ENCODE data around the gene TNIP3. TPM values are rescaled to one million over a fixed set of nuclear protein-coding genes. Genes with fewer than 3 reads are reported as not detected.

Gene TNIP3
- total RNA-seq, 2 experiments from 2014 or later, result 1.0 TPM; not detected in 1

DNA sequence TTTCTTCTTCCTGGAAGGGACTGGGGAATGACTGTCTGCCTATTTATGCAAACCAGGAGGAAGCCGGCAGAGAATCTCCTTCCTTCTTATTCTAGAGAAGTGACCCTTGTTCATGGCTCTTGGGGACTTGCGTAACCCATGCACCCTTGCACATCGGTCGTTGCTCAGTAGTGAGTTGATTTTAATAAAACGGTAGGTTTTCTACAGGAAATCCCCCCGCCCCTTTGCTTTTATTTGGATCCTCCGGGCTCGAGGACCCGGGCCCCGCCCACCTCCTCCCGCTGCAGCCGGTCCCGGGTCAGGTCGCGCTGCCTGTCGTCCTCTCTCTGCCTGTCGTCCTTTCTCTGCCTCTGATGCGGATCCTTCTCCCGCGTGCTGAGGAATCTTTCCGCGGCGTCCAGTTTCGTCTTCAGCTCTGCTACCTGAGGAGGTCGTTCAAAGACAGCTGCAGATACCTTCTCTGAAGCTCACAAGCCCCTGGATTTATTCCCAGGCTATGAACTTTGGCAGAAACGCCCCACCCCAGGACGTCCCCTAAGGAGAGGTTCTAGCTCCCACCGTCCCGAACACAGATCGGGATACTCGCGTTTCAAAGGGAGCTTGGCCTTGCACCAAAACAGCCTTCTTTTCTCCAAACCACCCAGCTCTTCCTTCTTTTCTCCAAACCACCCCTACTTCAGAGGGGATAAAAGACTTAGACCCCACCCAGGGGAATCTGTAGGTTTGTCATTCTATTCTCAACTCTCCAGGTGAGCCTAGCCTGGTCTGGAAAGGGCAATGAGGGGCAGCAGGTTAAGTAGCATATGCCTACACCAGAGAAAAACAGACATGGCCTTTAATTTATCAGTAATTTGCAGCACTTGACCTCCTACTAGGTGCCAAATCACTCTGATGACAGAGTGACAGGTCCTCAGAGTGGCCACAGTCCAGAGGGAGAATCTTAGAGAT, 7.0 kb downstream of the TNIP3 start:
- ChIA-PET POLR2A (interaction anchor here (0.6 kb wide), 1 partner anchor 814 kb away, joined by 3 read pairs; no protein-coding TSS in a partner anchor), CTCF (ENCODE audit: unreplicated experiment) (no interaction called here)
- no peak for DNase-seq (ENCODE audit: low spot score)
- H3K9me3 ChIP-seq (ENCODE audit: low read length), result no peaks in the 10 kb centered on the region
- TF ChIP-seq, protein P1, sequence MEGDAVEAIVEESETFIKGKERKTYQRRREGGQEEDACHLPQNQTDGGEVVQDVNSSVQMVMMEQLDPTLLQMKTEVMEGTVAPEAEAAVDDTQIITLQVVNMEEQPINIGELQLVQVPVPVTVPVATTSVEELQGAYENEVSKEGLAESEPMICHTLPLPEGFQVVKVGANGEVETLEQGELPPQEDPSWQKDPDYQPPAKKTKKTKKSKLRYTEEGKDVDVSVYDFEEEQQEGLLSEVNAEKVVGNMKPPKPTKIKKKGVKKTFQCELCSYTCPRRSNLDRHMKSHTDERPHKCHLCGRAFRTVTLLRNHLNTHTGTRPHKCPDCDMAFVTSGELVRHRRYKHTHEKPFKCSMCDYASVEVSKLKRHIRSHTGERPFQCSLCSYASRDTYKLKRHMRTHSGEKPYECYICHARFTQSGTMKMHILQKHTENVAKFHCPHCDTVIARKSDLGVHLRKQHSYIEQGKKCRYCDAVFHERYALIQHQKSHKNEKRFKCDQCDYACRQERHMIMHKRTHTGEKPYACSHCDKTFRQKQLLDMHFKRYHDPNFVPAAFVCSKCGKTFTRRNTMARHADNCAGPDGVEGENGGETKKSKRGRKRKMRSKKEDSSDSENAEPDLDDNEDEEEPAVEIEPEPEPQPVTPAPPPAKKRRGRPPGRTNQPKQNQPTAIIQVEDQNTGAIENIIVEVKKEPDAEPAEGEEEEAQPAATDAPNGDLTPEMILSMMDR (conservative IDR thresholded peaks at IDR 0.05; ENCODE audit: low read length), result no peak
- intact Hi-C loops (cut with micrococcal nuclease; ENCODE audit: unreplicated experiment), result no loop called here
- no peaks in the 10 kb centered on the region for H4K20me1 ChIP-seq (ENCODE audit: insufficient read depth, low read length)
- no peak overlapping the region for H2AFZ ChIP-seq (ENCODE audit: low read length)
- no peaks in the 10 kb centered on the region for H3K36me3 ChIP-seq (ENCODE audit: insufficient read depth, low read length)
- BruUV-seq (replicated peaks), result no TSS peak
- no peaks in the 10 kb centered on the region for H3K79me2 ChIP-seq (ENCODE audit: insufficient read depth, low read depth, low read length)
- no peak overlapping the region for H3K4me2 ChIP-seq (ENCODE audit: low read length)
- no peaks in the 10 kb centered on the region for H3K9me2 ChIP-seq (ENCODE audit: insufficient read depth, low read length)
- no peak overlapping the region for H3K4me3 ChIP-seq (ENCODE audit: low read depth, low read length, poor library complexity, severe bottlenecking)
- no peaks in the 10 kb centered on the region for H3K4me1 ChIP-seq (ENCODE audit: insufficient read depth, low read length, poor library complexity, severe bottlenecking)
- no peak overlapping the region for H3K27ac ChIP-seq (ENCODE audit: low read depth, low read length, poor library complexity, severe bottlenecking)

DNA sequence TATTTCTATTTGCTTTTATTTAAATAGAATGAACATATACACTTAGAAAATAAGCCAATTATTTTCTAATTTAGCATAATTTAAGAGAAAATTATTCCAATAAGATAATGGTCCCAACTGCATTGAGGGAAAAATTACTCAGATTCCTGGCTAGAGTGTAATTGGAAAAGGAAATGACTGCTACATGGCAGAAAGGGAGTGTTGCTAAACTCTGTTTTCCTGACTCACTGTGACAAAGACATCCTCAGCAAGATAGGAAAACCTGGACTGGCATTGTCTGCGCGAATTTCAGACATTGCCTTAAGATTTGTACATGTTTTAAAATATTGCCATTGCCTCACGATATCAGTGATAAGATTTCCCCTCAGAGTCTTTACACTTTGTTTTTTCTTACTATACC, 8.2 kb downstream of the TNIP3 start:
- H3K9me2 ChIP-seq (ENCODE audit: insufficient read depth, low read length), result no peaks in the 10 kb centered on the region
- ChIA-PET POLR2A (no interaction called here), CTCF (ENCODE audit: unreplicated experiment) (no interaction called here)
- TF ChIP-seq, protein P1 (conservative IDR thresholded peaks at IDR 0.05; ENCODE audit: low read length), result no peak
- no peak for TF ChIP-seq EZH2phosphoT487 (IDR thresholded peaks at IDR 0.05; ENCODE audit: borderline replicate concordance, low read depth, low read length)
- no peaks in the 10 kb centered on the region for H3K9me3 ChIP-seq (ENCODE audit: low read length)
- no peak overlapping the region for H3K4me2 ChIP-seq (ENCODE audit: low read length)
- DNase-seq (ENCODE audit: low spot score), result no peak
- no peak overlapping the region for H3K27ac ChIP-seq (ENCODE audit: low read depth, low read length, poor library complexity, severe bottlenecking)
- intact Hi-C loops (cut with micrococcal nuclease; ENCODE audit: unreplicated experiment), result no loop called here
- no TSS peak for BruUV-seq (replicated peaks)
- no peaks in the 10 kb centered on the region for H3K36me3 ChIP-seq (ENCODE audit: insufficient read depth, low read length)
- H3K4me1 ChIP-seq (ENCODE audit: insufficient read depth, low read length, poor library complexity, severe bottlenecking), result no peaks in the 10 kb centered on the region
- no peaks in the 10 kb centered on the region for H4K20me1 ChIP-seq (ENCODE audit: insufficient read depth, low read length)
- no peak overlapping the region for H3K4me3 ChIP-seq (ENCODE audit: low read depth, low read length, poor library complexity, severe bottlenecking)
- H3K79me2 ChIP-seq (ENCODE audit: insufficient read depth, low read depth, low read length), result no peaks in the 10 kb centered on the region
- no peak overlapping the region for H2AFZ ChIP-seq (ENCODE audit: low read length)

DNA sequence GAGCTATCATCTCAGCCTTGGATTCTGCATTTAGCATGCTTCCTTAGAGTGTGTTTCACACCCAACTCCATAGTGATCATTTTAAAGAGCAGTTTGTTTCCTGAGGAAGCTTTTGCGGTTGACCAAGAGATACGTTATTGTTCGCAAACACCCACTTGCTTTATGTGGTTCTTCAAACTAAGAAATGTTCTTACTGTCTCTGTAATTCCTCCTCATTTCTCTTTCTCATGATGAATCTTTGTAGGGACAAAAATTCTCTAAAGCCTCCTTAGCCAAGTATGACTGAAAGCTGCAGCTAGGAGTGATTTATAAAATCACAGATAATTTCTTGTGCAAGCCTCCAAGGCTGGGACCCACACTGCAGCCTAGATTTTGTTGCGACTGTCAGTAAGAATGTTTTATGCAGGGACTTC, 10.0 kb downstream of the TNIP3 start:
- DNase-seq (ENCODE audit: low spot score), result no peak
- no peak overlapping the region for H3K4me2 ChIP-seq (ENCODE audit: low read length)
- no peaks in the 10 kb centered on the region for H3K79me2 ChIP-seq (ENCODE audit: insufficient read depth, low read depth, low read length)
- ChIA-PET CTCF (ENCODE audit: unreplicated experiment) (no interaction called here), POLR2A (no interaction called here)
- H3K9me2 ChIP-seq (ENCODE audit: insufficient read depth, low read length), result no peaks in the 10 kb centered on the region
- no peaks in the 10 kb centered on the region for H3K9me3 ChIP-seq (ENCODE audit: low read length)
- no peak overlapping the region for H3K4me3 ChIP-seq (ENCODE audit: low read depth, low read length, poor library complexity, severe bottlenecking)
- intact Hi-C loops (cut with micrococcal nuclease; ENCODE audit: unreplicated experiment), result no loop called here
- no peaks in the 10 kb centered on the region for H3K36me3 ChIP-seq (ENCODE audit: insufficient read depth, low read length)
- no peak overlapping the region for H3K27ac ChIP-seq (ENCODE audit: low read depth, low read length, poor library complexity, severe bottlenecking)
- H2AFZ ChIP-seq (ENCODE audit: low read length), result no peak overlapping the region
- no peaks in the 10 kb centered on the region for H4K20me1 ChIP-seq (ENCODE audit: insufficient read depth, low read length)
- TF ChIP-seq, protein P1 (conservative IDR thresholded peaks at IDR 0.05; ENCODE audit: low read length), result no peak
- H3K4me1 ChIP-seq (ENCODE audit: insufficient read depth, low read length, poor library complexity, severe bottlenecking), result no peaks in the 10 kb centered on the region
- no TSS peak for BruUV-seq (replicated peaks)

All from OCI-LY7 (cell line).